ENCODE results near the gene WWOX. TPM values are rescaled to one million over a fixed set of nuclear protein-coding genes. Genes with fewer than 3 reads are reported as not detected.

Gene WWOX
- total and polyA plus RNA-seq, 2 of the 4 experiments (the other 2 are of a cell fraction): 2.7 to 5.4 TPM

GRCh38 chr16:79097771-79098170 is 998.3 kb downstream of the WWOX start:
- Histone ChIP-seq H3K9me3 (ENCODE audit: control insufficient read depth, insufficient read depth, low read length) (peaks cover 16% of the 10 kb centered on the region), H2BK20ac (ENCODE audit: low read depth, low read length) (no peak overlapping the region), H3K4me1 (ENCODE audit: control insufficient read depth, insufficient read depth, low read length) (no peaks in the 10 kb centered on the region), H2AK5ac (ENCODE audit: low read depth, low read length) (no peak overlapping the region), H3K14ac (replicated peaks; ENCODE audit: low read depth, low read length) (no peak overlapping the region), H3K4me3 (ENCODE audit: insufficient read depth, low read depth, low read length) (no peak overlapping the region), H4K5ac (ENCODE audit: low read depth, low read length) (no peak overlapping the region), H4K20me1 (ENCODE audit: insufficient read depth, low read length) (no peaks in the 10 kb centered on the region), H3K9ac (ENCODE audit: low read depth, low read length) (no peak overlapping the region), H4K91ac (ENCODE audit: insufficient read depth, low read depth, low read length) (no peak overlapping the region), H2BK120ac (ENCODE audit: low read depth, low read length) (no peak overlapping the region), H3K4me2 (ENCODE audit: low read depth, low read length) (no peak overlapping the region), H3K27ac (ENCODE audit: insufficient read depth, low read length) (no peak overlapping the region), H2AK9ac (replicated peaks; ENCODE audit: low read depth, low read length, poor library complexity) (no peak overlapping the region), H2BK5ac (ENCODE audit: low read depth, low read length, poor library complexity, severe bottlenecking) (no peak overlapping the region), H3K56ac (ENCODE audit: extremely low read depth, insufficient read depth, low read length) (no peak overlapping the region), H4K8ac (ENCODE audit: low read depth in 2 of 2, low read length in 2 of 2) (no peak overlapping the region), H3K4ac (ENCODE audit: low read depth, low read length) (no peak overlapping the region), H3K9me1 (ENCODE audit: insufficient read depth, low read length) (no peaks in the 10 kb centered on the region), H3K79me1 (ENCODE audit: low read depth in 1 of 2, low read length in 2 of 2) (no peaks in the 10 kb centered on the region), H3K27me3 (ENCODE audit: control insufficient read depth, insufficient read depth, low read length) (no peaks in the 10 kb centered on the region), H2BK15ac (ENCODE audit: low read depth, low read length) (no peak overlapping the region), H3K23ac (ENCODE audit: low read depth, low read length) (no peak overlapping the region), H3K36me3 (ENCODE audit: control insufficient read depth, insufficient read depth, low read length) (no peaks in the 10 kb centered on the region), H3K18ac (ENCODE audit: low read depth, low read length) (no peak overlapping the region), H2AFZ (replicated peaks; ENCODE audit: low read length, poor library complexity) (no peak overlapping the region)
- ATAC-seq (ENCODE audit: low read depth): no peak
- intact Hi-C loops (cut with micrococcal nuclease): no loop called here
- POLR2A ChIA-PET (ENCODE audit: unreplicated experiment): no interaction called here
- WGBS, 2 experiments (ENCODE audit: extremely low coverage in 2 of 2, insufficient read length in 1 of 2): 96% methylated on average over 3 of the region's 7 CpGs; no CpG with 5 or more reads in 1 of the 2 experiments
- CTCF ChIA-PET: no interaction called here
- TF ChIP-seq CEBPB (IDR thresholded peaks at IDR 0.05; ENCODE audit: low read depth, low read length) (no peak), CTCF (conservative IDR thresholded peaks at IDR 0.05; ENCODE audit: low read depth, low read length) (no peak), POLR2A (IDR thresholded peaks at IDR 0.05; ENCODE audit: low read depth, low read length) (no peak), RFX5 (IDR thresholded peaks at IDR 0.05; ENCODE audit: low read depth, low read length) (no peak), CHD1 (IDR thresholded peaks at IDR 0.05; ENCODE audit: low read depth, low read length) (no peak)
- dilution Hi-C loops (cut with HindIII; ENCODE audit: low sequenced_read_pairs, unreplicated experiment): no loop called here
- in situ Hi-C loops (cut with MboI; ENCODE audit: low sequenced_read_pairs): no loop called here
- BruUV-seq (replicated peaks): no TSS peak
- DNase-seq: no peak
